ENCODE results near the gene NIPAL3.
"Not testable (repeated sequence)": the region's sequence is repeated elsewhere in the genome, so short reads cannot be mapped to it uniquely, and the experiment has no call there.

NIPAL3 gene

DNA sequence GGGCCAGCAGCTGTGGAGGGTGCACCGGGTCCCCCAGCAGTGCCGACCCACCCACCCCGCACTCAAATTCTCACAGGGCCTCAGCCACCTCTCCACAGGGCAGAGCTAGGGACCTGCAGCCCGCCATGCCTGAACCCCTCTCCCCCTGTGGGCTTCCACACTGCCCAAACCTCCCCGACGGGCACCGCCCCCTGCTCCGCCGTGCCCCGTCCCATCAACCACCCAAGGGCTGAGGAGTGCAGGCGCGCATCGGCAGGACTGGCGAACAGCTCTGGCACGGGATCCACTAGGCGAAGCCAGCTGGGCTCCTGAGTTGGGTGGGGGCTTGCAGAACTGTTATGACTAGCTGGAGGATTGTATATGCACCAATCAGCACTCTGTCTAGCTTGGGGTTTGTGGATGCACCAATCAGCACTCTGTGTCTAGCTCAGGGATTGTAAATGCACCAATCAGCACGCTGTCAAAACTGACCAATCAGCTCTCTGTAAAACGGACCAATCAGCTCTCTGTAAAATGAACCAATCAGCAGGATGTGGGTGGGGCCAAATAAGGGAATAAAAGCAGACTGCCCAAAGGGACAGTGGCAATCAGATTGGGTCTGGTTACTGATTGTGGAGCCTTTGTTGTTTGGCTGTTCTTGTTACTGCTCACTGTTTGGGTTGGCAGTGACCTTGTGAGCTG is 74.6 kb downstream of the NIPAL3 start:
- no peak for DNase-seq (ENCODE audit: low read depth)

DNA sequence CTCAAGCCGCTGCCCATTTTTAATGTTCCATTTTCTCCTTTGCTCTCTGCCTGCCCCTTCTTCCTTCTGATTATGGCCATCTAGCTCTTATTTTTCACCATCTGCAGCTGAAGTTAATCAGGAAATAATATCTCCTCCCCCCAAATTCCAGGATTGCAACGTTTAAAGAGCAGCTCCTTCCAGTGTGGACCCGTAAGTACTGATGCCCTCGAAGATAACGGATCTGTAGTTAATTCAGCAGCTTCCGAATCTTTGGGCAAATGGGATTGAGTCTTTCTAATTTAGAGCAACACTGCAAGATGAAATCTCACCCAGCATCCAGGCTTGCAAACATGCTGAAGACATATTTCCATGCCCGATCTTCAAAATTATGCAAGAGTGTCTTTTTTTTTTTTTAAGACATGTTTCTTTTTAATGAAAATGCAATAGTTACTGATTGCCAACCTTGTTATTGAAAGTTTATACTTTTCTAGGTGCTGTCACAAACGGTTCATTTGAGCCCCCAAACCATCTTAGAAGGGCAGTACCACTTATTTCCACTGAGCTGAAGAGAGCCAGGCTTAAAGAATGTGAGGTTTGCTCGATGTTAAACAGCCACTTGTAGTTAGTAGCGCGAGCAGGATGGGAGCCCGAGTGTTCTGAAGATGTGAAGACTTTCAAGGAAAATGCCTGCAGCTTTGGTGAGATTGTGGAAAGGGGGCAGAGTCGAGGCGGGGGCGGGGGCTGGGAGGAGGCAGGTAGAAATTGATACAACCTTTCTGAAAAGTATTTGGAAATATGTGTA is 76.2 kb downstream of the NIPAL3 start:
- no peak for DNase-seq (ENCODE audit: low read depth)

DNA sequence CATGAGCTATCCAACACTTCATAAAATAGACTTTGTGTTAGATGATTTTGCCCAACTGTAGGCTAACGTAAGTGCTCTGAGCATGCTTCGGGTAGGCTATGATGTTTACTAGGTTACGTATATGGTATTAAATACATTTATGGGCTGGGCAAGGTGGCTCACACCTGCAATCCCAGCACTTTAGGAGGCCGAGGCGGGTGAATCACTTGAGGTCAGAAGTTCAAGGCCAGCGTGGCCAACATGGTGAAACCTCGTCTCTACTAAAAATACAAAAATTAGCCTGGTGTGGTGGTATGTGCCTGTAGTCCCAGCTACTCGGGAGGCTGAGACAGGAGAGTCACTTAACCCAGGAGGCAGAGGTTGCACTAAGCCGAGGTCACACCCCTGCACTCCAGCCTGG is 77.3 kb downstream of the NIPAL3 start:
- DNase-seq (ENCODE audit: low read depth) = not testable (repeated sequence)

DNA sequence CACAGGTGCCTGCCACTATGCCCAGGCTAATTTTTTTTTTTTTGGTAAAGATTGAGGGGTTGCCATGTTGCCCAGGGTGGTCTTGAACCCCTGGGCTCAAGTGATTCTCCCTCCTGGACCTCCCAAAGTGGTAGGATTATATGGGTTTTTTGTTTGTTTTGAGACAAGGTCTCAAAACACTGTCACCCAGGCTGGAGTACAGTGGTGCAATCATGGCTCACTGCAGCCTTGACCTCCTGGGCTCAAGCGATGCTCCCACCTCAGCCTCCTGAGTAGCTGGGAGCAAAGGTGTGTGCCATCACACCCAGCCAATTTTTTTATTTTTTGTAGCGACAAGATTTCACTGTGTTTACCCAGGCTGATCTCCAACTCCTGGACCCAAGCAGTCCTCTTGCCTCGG is 78.2 kb downstream of the NIPAL3 start:
- DNase-seq (ENCODE audit: low read depth) = no peak

DNA sequence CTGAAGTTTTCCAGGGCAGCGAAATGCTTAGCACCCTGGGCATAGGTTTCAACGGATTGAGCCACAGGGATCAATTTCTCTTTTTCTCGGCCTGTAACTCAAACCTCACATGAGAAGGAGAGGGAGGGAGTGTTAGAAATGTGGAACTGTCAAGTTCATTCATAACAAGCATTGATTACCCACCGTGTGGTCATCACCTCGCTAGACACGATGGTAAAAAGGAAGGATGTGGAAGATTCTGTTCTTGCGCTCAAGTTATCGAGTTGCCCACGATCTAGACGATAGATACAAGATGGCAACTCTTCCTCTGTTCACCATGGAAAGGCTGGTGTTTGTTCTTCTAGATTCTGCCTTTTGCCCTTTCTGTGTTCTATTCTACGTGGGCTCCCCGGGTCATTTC is 83.0 kb downstream of the NIPAL3 start:
- DNase-seq (ENCODE audit: low read depth) = no peak

DNA sequence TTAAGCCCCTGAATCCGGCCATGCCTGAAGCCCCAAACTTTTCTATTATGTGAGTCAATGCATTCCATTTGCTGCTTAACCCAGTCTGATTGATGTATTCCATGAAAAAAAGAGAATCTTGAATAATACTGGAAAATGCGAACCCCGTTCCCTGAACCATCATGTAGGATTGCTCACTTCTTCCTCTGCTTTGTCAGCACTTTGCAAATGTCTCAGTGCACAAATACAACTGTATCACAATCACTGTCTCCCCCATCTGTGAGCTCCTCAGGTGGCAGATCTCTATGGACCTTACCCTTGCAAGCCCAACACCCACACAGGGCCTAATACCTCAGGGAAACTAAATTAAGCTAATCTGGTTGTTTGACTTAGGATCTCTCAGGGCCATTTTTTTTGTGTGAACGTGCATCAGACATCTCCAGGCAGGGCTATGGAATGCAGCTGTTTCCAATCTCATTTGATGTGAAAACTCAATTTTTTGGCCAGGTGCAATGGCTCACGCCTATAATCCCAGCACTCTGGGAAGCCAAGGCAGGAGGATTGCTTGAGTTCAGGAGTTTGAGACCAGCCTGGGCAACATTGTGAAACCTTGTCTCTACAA is 84.9 kb downstream of the NIPAL3 start:
- no peak for DNase-seq (ENCODE audit: low read depth)

DNA sequence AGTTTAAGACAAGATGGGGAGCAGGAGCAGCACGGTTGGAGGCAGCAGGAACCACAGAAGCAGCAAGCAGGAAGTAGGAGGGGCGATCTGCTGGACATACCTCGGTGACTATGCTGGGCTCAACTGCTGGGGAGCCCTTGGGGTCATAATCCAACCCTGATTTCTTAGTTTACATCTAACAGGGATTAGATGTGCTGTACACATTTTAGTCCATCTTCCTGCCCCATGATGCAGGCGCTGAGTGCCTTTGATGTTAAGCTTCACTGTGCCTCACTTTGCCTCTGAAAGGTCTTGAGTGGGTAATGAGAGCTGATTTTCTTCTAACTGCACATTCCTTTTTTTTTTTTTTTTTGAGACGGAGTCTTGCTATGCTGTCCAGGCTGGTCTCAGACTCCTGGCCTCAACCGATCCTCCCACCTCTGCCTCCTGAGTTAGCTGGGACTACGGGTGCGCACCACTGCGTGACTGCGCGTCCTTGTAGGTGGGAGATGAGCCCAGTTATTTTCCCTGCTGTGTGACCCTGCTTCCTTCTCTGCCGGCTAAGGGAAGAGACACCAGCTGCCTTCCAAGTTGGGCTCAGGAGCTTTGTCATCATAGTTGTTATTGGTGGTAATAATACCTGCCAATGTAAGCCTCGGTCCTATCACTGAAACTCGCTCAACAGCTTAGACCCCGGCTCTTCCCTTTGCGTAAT is 85.9 kb downstream of the NIPAL3 start:
- no peak for DNase-seq (ENCODE audit: low read depth)

DNA sequence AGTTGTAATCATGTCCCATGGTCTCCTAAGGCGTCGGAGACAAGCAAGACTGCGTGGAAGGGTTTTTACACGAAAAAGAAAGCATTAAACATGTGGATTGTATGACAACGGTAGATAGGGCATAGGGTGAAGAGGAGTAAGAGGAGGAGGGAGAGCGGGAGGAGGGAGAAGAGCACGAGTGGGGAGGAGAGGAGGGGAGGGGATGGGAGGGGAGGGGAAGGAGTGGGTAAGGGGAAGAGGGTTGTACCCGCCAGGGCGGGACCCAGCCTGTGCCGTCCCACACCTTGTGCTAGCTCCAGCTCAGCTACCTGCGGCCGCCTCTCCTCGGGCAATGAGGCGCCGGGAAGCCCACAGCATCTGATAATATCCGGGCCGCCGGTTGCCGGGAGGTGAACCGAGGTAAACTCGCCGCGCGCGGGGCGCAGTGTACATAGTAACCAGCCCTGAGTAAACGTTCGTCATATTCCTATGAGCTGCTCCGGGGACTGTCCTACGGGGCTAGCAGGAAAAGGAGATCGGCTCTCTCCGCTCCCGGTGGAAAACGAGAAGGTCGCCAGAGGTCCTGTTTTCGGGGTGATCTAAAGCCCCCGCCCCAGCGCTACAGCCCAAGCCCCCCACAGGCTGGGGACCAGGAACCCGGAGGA is 86.6 kb downstream of the NIPAL3 start:
- DNase-seq (ENCODE audit: low read depth) = no peak

DNA sequence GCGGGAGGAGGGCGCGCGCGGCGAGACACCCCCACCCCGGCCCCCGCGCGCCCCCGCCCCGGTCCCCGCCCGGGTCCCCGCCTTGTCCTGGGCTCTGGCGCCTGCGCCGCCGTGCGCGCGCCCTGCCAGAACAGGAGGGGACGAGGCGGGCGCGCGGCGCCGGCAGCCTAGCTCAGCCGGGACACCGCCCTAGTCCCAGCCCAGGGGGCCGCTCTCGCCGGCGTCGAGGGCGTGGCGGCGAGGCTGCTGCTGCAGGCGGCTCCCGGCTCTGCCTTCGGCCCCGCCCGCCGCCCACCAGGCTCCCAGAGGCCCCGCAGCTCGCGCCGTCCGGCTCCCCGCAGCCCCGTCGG is 87.1 kb downstream of the NIPAL3 start, which contains the start of gene RCAN3:
Gene RCAN3, plus strand, starts transcription at position 128 of the 350 bp plus-strand sequence. CDS start 11,537 bp downstream, outside the sequence.
- peak; percentile 41 for DNase-seq (ENCODE audit: low read depth)

DNA sequence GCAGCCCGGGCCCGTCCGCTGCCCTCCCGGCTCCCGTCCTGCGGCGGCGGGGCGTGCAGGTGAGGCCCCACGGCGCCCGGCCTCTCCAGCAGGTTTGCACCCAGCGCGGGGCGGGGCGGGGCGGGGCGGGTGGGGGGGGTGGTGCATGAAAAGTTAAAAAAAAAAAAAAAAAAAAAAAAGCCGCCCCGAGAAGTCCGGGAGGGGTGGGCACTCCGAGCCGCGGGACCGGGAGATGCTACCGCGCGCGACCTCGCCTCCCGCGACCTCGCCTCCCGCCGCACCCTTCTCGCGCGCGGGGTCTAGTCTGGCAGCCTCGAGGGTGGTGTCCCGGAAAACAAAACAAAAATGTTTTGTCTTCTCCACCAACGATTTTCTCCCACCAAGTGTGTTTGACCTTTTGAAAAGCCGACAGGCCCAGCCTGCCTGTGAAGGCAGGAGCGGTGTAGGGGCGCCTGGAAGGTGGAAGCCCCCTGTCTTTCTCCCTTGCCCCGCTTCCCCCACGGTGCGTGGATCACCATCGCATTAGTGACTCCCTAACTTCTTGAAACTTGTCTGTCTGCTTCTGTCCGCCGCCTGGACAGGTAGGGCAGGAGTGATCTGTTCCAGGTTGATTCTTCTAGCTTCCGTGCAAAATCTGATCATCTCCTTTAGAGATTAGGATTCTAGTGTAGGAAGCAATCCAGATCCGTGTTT is 87.6 kb downstream of the NIPAL3 start:
- DNase-seq (ENCODE audit: low read depth) = no peak

DNA sequence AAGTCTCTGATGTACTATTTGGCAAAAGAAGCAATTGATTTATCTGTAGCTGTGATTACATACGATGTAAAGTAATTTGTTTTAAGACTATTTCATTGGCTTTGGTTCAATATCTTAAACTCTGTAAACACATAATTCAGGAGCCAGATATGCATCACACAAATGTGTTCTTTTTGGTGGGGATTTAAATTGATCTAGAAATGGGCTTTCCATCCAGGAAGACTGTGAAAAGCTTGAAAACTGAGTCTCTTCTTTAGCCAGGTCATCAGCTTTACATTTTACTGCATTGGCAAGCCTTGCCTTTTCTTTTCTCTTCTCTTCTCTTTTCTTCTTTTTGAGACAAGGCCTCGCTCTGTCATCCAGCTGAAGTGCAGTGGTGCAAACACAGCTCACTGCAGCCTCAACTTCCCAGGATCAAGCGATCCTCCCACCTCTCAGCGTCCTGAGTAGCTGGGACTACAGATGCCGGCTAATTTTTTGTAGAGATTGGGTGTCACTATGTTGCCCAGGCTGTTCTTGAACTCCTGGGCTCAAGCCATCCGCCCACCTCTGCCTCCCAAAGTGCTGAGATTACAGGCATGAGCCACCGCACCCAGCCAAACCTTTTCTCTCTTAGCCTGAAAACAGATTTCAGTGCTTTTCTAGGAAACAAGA is 88.4 kb downstream of the NIPAL3 start:
- DNase-seq (ENCODE audit: low read depth) = no peak

DNA sequence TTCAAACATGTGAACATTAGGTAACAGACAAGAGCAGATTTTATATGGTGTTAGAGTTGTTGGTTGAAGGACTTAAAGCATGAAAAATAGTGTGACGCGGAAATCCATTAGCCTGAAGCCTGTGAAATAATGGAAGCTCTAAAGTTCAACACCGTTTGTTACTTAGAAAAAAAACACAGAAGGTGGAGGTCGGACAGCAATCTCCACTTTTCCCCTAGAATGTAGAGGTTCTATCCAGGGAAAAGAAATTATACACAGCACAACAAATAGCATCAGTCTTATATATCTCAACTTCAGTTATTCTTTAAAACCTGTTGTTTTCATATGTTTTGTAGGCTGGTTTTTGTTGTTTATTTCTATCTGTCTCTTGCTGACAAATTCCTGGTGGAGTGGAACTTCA is 89.0 kb downstream of the NIPAL3 start:
- DNase-seq (ENCODE audit: low read depth) = no peak

DNA sequence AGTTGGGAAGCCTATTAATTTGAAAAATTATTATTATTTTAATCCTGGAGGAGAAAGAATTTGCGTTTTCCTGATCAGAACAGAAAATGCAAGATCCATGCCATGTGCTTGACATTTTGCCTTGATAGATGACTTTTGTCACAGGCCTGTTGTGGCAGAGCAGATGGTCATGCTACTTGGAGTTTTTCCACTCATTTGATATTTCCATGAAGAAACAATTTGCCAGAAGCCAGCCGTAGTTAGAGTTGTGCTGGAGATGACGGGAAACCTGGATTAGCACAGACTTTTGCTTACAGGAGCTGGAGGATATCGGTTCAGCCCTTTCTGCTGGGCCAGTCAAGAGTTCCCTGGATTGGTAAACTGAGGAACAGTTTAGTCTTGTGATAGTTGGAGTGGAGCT is 90.2 kb downstream of the NIPAL3 start:
- DNase-seq (ENCODE audit: low read depth) = no peak

DNA sequence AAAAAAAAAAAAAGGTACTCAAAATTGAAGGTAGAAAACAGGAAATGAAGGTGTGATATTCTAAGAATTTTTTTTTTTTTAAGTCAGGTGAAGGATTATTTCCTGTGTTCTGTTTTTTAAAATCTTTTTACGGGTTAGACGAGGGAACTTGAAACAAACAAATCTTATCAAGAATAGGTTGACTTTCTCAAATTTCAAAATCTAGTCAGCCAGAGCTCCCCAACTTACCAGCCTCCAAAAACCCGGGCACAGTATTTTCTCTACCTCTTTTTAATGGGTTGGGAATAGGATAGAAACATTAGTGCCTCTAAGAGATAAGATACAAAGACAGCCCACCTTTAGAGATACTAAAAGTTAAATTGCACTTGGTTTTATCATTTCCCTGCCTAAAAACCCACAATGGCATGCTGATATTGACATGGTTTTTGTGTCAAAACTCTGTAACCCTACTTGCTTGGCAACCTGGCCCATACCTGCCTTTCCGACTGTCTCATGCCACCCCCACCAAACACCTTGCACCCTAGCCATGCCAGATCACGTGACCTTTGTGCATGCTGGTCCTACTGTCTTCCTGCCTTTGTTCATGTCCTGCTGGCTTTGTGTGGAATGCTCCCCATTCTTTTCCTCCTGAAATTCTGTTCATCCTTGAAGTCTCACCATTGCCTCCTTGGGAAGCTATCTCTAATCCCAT is 91.2 kb downstream of the NIPAL3 start:
- DNase-seq (ENCODE audit: low read depth) = no peak

DNA sequence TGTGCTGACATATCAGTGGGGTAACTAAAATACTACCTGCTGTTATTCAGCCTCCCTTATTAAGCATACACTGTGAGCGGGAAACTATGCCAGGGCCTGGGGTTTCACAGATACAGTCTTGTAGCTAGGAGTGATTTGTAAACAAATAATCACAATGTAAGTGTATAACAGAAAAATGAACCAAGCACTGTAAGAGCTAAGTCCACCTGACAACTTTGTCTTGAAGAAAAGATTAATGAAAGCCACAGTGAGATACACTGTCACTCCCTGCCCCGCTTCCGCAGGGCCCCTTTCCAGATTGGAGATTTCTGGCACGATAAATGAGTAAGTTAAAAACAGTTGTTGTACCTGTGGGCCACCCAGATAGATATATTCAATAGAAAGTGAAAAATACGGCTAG is 91.8 kb downstream of the NIPAL3 start:
- DNase-seq (ENCODE audit: low read depth) = no peak

DNA sequence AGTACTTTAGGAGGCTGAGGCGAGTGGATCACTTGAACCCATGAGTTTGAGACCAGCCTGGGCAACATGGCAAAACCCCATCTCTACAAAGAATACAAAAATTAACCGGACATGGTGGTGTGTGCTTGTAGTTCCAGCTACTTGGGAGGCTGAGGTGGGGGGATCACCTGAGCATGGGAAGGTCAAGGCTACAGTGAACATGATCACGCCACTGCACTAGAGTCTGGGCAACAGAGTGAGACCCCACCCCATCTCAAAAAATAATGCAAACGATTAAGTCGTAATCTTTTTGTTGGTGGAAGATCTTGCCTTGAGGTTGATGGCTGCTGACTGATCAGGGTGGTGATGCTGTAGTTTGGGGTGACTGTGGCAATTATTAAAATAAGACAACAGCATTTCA is 93.3 kb downstream of the NIPAL3 start:
- no peak for DNase-seq (ENCODE audit: low read depth)

DNA sequence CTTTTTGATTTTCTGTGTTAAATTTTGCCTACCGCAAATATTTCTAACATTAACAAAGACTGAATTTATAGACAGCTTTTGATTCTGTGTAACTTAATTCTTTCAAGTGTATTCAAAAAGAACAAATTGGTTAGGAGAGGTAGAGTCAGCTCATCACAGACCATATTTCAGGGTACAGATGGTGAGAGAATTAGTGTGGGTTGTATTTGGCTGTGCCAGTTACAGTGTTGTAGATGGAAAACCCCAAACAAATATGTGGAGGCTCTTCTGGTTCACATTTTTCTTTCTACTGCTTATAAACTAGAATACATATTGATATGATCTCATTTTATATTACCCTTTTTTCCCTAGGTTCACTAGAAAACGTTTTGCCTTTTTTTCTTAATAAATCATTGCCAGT is 98.1 kb downstream of the NIPAL3 start:
- DNase-seq (ENCODE audit: low read depth) = no peak

DNA sequence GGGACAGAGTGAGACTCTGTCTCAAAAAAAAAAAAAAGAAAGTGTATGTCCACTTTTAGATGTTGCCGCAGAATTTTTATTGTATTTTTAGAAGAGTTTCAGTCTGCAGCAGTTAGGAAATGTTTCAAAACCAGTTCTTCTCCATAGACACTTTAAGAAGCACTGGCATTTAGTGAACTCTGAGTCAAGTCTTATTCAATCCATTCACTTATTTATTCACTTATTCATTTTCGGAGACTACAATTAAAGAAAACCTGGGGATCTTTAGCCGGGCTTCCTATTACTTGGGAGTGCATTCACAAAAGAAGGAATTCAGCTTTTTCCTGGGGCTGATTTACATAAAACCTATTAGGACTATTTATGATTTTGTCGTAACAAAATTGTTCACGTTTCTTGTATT is 99.3 kb downstream of the NIPAL3 start:
- no peak for DNase-seq (ENCODE audit: low read depth)

DNA sequence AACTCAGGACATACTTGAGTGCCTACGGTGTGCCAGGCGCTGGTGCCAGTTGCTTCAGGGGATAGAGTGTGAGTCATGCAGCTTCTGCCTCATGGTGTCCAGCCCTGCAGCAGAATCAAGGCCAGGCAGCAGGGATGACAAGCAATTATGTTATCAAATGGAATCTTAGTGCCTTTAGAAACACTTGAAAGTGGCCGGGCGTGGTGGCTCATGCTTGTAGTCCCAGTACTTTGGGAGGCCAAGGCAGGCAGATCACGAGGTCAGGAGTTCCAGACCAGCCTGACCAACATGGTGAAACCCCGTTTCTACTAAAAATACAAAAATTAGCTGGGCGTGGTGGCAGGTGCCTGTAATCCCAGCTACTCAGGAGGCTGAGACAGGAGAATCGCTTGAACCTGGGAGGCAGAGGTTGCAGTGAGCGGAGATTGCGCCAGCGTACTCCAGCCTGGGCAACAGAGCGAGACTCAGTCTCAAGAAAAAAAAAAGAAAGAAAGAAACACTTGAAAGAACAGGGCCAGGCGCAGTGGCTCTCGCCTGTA is 100.1 kb downstream of the NIPAL3 start:
- peak; percentile 59 for DNase-seq (ENCODE audit: low read depth)

DNA sequence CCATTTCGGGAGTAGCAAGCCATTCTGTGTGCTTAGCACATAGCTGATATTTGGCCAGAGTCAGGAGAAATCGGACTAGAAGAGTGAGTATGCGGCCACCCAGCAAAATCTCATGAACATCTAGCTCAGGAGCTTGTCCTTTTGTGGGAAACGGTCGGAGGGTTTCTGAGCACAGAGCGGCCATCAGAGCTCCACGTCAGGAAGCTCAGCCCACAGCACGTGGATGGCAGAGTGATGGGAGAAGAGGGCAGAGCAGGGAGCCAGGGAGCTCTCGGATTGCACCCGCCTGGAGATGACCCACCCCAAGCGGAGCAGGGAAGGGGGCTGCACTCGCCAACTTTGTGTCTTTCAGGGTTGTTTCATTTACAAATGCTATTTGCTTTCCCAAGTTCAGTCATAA is 100.9 kb downstream of the NIPAL3 start:
- DNase-seq (ENCODE audit: low read depth) = no peak

All from GM04503 (cell line).